GM21619 (cell line): ENCODE measurements around the gene SGSH.
"Not testable (repeated sequence)": the region's sequence is repeated elsewhere in the genome, so short reads cannot be mapped to it uniquely, and the experiment has no call there.

Experiments used
- ATAC-seq: cut with Tn5 transposase; IDR thresholded peaks from one replicate; pipeline ENCODE4 v1.9.1; 2021; ENCODE audit not compliant: unreplicated experiment

Gene SGSH

DNA sequence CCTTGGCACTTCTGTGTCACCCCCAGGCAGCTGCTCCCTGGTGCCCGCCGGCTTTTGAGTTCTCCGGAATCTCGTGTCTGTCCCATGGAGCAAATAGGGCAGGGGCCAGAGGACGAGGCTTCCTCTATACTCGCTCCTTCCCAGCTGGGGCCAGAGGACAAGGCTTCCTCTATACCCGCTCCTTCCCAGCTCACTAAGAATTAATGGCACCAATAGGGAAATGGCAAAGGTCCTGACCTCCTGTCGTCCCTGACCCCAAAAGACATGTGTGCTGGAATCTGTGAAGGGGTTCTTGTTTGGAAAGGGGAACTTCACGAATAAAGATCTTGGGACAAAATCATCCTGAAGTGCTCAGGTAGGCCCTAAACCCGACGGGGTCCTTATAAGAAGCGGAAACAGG, 7.6 kb downstream of the SGSH start:
- no peak for ATAC-seq

- no peak for ATAC-seq
These were observed 8.0 kb downstream of the SGSH start for GRCh38 chr17:80212109-80212508.

- ATAC-seq = no peak
These were observed 9.6 kb downstream of the SGSH start for GRCh38 chr17:80210348-80211108.

DNA sequence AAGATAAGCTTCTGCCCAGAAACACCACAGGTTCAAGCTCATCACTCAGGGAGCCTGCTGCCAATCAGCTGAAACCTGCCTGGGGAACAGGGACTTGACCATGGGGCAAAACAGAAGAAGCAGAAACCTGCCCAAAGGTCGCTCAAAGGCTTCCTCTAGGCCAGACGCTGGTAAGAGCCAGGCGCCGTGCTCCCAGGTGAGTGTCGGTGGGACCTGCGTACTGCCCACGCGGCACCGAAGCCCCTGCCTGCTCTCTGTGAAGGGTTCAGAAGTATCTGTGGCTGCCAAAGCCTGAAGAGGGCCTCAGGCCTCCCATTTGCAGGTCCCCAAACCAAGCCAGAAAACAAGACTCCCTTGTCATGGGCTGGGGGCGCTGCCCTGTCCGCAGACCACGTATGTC, 10.4 kb downstream of the SGSH start:
- no peak for ATAC-seq

- ATAC-seq = no peak
These were observed 12.1 kb downstream of the SGSH start for GRCh38 chr17:80208050-80208449.

- ATAC-seq = no peak
These were observed 14.3 kb downstream of the SGSH start for GRCh38 chr17:80205811-80206210.

- ATAC-seq = no peak
These were observed 15.3 kb downstream of the SGSH start for GRCh38 chr17:80204626-80205468.

- no peak for ATAC-seq
These were observed 16.6 kb downstream of the SGSH start for GRCh38 chr17:80203471-80203963.

DNA sequence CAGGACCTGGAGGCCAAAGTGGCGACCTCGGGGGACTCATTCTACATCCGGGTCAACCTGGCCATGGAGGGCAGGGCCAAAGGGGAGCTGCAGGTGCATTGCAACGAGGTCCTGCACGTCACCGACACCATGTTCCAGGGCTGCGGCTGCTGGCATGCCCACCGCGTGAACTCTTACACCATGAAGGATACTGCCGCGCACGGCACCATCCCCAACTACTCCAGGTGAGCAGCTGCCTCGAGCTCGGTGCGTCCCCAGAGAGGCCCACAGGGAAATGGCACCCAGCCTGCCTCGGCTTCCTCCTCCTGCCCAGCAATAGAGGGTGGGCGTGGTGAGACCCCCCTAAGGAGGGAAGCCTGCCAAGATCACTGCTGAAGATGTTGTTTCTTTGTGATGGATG, 17.9 kb downstream of the SGSH start:
- no peak for ATAC-seq

- no peak for ATAC-seq
These were observed 18.7 kb downstream of the SGSH start for GRCh38 chr17:80201446-80201845.

- not testable (repeated sequence) for ATAC-seq
These were observed 20.8 kb downstream of the SGSH start for GRCh38 chr17:80199295-80199694.

- ATAC-seq = no peak
These were observed 21.9 kb downstream of the SGSH start for GRCh38 chr17:80198144-80198661.

GRCh38 chr17:80196652-80197051, 23.5 kb downstream of the SGSH start:
- ATAC-seq = no peak

GRCh38 chr17:80195671-80196529, 24.2 kb downstream of the SGSH start:
- no peak for ATAC-seq

DNA sequence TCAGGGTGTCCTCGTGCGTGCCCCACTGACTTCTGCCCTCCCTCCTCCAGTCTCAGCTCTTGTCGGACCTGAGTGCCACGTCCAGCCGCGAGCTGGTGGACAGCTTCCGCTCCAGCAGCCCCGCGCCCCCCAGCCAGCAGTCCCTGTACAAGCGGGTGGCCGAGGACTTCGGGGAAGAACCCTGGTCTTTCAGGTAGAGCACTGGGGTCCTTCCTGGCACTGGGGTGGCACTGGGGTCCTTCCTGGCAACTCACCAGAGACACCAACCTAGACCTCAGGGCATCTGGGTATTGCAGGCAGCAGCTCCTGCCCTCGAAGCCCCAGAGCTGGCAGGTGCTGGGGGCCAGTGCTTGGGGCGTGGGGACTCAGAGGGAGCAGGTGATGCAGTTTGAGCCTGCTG, 25.0 kb downstream of the SGSH start:
- ATAC-seq = no peak

DNA sequence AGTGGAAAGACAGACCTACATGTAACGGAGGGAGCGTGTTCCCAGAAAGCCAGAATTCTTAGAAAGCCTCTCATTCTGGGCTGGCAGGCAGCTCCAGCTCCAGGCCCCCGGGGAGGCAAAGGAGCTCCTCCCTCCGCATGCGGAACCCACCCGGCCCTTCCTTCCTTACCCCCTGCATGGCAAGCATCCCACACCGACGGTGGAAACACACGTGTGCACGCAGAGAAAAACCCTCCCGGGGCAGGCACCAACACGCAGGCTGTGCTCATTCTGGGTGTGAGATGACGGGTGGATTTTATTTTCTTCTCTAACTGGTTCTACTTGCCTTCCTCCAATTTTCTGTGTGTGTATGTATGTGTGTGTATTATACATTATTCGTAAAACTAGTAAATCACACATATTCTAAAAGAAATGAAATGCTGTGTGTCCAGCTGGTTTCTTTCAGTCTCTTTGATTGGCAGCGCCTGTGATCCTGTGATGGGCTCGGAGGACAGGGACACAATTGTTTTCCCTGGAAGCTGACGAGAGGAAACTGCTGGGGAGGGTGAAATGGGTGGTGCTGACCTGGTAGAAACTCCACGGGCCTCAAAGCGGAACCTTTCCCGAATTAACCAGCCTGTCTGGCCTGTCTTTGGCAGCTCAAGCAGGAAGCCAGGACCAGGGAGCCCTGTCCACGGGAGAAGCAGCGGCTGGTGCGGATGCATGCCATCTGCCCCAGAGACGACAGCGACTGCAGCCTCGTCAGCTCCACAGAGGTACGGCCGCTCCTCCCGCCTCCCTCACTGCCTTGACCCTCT, 28.1 kb downstream of the SGSH start:
- no peak for ATAC-seq

- no peak for ATAC-seq
These were observed 28.9 kb downstream of the SGSH start for GRCh38 chr17:80191192-80191591.

DNA sequence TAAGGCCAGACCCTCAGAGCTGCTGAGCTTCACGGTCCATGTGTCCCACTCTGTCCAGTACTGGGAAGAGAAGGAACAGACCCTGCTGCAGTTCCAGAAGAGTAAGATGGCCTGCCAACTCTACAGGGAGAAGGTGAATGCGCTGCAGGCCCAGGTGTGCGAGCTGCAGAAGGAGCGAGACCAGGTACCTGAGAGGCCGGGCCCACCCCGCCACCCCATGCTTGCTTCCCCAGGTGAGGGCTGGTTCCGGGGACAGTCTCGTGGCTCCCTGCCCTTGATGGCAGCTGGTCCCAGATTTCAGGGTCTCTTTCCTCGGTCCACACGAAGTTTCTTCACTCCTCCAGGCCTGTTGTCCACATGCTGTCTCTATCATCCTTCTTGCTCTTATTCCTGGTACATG, 29.4 kb downstream of the SGSH start:
- ATAC-seq = no peak

- no peak for ATAC-seq
These were observed 30.5 kb downstream of the SGSH start for GRCh38 chr17:80189611-80190010.

DNA sequence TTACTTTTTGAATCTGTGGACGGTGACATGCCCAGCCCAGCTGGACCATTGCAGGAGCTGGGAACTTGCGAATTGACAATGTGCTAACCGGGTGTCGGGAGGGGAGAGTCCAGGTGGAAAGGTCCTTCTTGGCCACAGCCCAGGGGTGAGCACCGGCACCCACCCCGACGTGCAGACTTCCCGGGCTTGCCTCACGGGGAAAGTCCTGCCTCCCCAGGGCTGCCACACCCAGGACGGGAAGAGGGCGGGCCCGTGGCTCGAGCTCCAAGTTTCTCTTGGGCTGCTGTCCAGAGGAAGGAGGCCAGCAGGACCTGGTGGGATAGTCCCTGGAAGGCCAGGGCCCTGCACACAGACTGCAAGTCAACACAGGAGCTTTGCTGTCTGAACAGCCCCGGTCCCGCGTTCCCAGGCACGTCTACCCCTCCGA, 32.6 kb downstream of the SGSH start:
- no peak for ATAC-seq
